Transverse colon (tissue), 4 donors: ENCODE data around the gene DISC1. TPM values are rescaled to one million over a fixed set of nuclear protein-coding genes. Genes with fewer than 3 reads are reported as not detected.

Source experiments
- DNase-seq: peaks from one replicate; pipeline ENCODE4 v3.0.0-alpha.2; 2019
- H3K27ac ChIP-seq, 4 donors: fragments of 200-600 bp; sonication (generic); 2 replicates each; pipeline ENCODE4 v1.5.1; 2016 to 2018; ENCODE audit warnings: inconsistent platforms in 4 of 4
- H3K27me3 ChIP-seq: fragments of 200-600 bp; sonication (generic); 2 replicates; pipeline ENCODE4 v1.5.1; 2017; ENCODE audit warnings: inconsistent platforms
- H3K36me3 ChIP-seq, 4 donors: fragments of 200-600 bp; sonication (generic); 2 replicates each; pipeline ENCODE4 v1.5.1; 2017 to 2019; ENCODE audit warnings: inconsistent platforms in 4 of 4
- H3K4me1 ChIP-seq, 4 donors: fragments of 200-600 bp; sonication (generic); 2 replicates each; pipeline ENCODE4 v1.5.1; 2017 to 2020; ENCODE audit warnings: inconsistent platforms in 4 of 4
- H3K4me3 ChIP-seq, 4 donors: fragments of 200-600 bp; sonication (generic); 1 replicate in 1 of 4; 2 replicates in 3 of 4; pipeline versions ENCODE4 v1.5.1 to v1.6.1; 2017 to 2019; ENCODE audit warnings: inconsistent platforms in 4 of 4
- H3K9me3 ChIP-seq, 2 donors: fragments of 200-600 bp; sonication (generic); 2 replicates each; pipeline ENCODE4 v1.5.1; 2017 to 2019; ENCODE audit warnings: inconsistent platforms in 2 of 2
- CTCF ChIP-seq, 5 experiments: fragments of 200-600 bp in 3 of 5; fragments of 450-650 bp in 2 of 5; sonication (generic) in 3 of 5; IDR thresholded peaks; 1 replicate in 2 of 5; 2 replicates in 3 of 5; pipeline ENCODE4 v1.5.1; 2016 to 2017; ENCODE audit warnings: antibody characterized with exemption in 5 of 5, inconsistent platforms in 3 of 5, mild to moderate bottlenecking in 2 of 5, moderate library complexity in 1 of 5
- EP300 ChIP-seq: sonication (generic); formaldehyde crosslinking; IDR thresholded peaks from one replicate; pipeline ENCODE4 v1.6.1; 2017; ENCODE audit warnings: antibody characterized with exemption, low read depth
- POLR2A ChIP-seq: fragments of 450-650 bp; IDR thresholded peaks from one replicate; pipeline ENCODE4 v1.6.1; 2016; ENCODE audit warnings: antibody characterized with exemption, mild to moderate bottlenecking, moderate library complexity
- POLR2AphosphoS5 ChIP-seq, 3 donors: sonication (generic); formaldehyde crosslinking; IDR thresholded peaks; one replicate each; pipeline ENCODE4 v1.6.1; 2016; ENCODE audit warnings: antibody characterized with exemption in 3 of 3
- WGBS, 2 donors: methylation state at CpG; one replicate each; pipeline ENCODE4 v1.1.5; 2018; ENCODE audit warnings: low coverage in 1 of 2; 5-methylcytosine and 5-hydroxymethylcytosine counted together
- in situ Hi-C, 4 donors: fragments of 200-750 bp; cut with MboI; loops; one replicate each; pipeline versions ENCODE4 v1.15.0 to v1.15.1; 2017; ENCODE audit warnings: low sequenced_read_pairs in 3 of 4, low pct_ligation_motif_present in 1 of 4, low pct_unique_long_range_greater_than_20kb in 1 of 4
- intact Hi-C: fragments of 100-400 bp; cut with DNase I; formaldehyde crosslinking; loops from one replicate; pipeline ENCODE4 v1.15.1; 2023; ENCODE audit warnings: low total_unique reads
- total RNA-seq, 4 donors: library from RNA; depleted of rRNA; stranded (reverse); fragments of >200 nt; gene quantifications; one replicate each; pipeline ENCODE4 v1.1.0, GENCODE V29; 2016

Gene DISC1
- total RNA-seq, 4 donors from 2014 or later: 7.8 to 20.3 (median 11.5) TPM

GRCh38 chr1:231707407-231707806 is 80.8 kb downstream of the DISC1 start:
- no peaks in the 10 kb centered on the region for H3K27me3 ChIP-seq
- in situ Hi-C loops: no loop called here
- no peaks in the 10 kb centered on the region for H3K9me3 ChIP-seq
- no peaks in the 10 kb centered on the region for H3K36me3 ChIP-seq
- TF ChIP-seq CTCF (IDR thresholded peaks at IDR 0.05) (no peak), POLR2A (no peak), EP300 (no peak)
- H3K27ac ChIP-seq: no peak overlapping the region
- H3K4me1 ChIP-seq: peaks cover 0 to 6% (median 0%) of the 10 kb centered on the region in 4 donors
- no peak for DNase-seq
- intact Hi-C loops: no loop called here
- no peak overlapping the region for H3K4me3 ChIP-seq

- no peak overlapping the region for H3K4me3 ChIP-seq
- H3K9me3 ChIP-seq: no peaks in the 10 kb centered on the region
- TF ChIP-seq CTCF (IDR thresholded peaks at IDR 0.05) (no peak), POLR2AphosphoS5 (IDR thresholded peaks at IDR 0.05) (no peak), EP300 (no peak), POLR2A (no peak)
- no peak overlapping the region for H3K27ac ChIP-seq
- WGBS, 2 donors: 93 to 95% methylated on average over 3 to 6 of the region's 6 CpGs
- no peaks in the 10 kb centered on the region for H3K36me3 ChIP-seq
- H3K27me3 ChIP-seq: no peaks in the 10 kb centered on the region
- H3K4me1 ChIP-seq: peaks cover 0 to 6% (median 0%) of the 10 kb centered on the region in 4 donors
- in situ Hi-C loops: no loop called here
- no peak for DNase-seq
- intact Hi-C loops: no loop called here
Observed at GRCh38 chr1:231708394-231708793, 81.8 kb downstream of the DISC1 start.

GRCh38 chr1:231714440-231714839 is 87.8 kb downstream of the DISC1 start:
- TF ChIP-seq POLR2A (no peak), CTCF (IDR thresholded peaks at IDR 0.05) (no peak), EP300 (no peak), POLR2AphosphoS5 (IDR thresholded peaks at IDR 0.05) (no peak)
- Histone ChIP-seq H3K9me3 (no peaks in the 10 kb centered on the region), H3K4me3 (no peak overlapping the region), H3K27ac (no peak overlapping the region), H3K36me3 (no peaks in the 10 kb centered on the region), H3K4me1 (no peaks in the 10 kb centered on the region), H3K27me3 (no peaks in the 10 kb centered on the region)
- in situ Hi-C loops: no loop called here
- intact Hi-C loops: no loop called here
- DNase-seq: no peak

- Histone ChIP-seq H3K9me3 (no peaks in the 10 kb centered on the region), H3K4me3 (no peak overlapping the region), H3K27ac (no peak overlapping the region), H3K4me1 (no peaks in the 10 kb centered on the region), H3K36me3 (no peaks in the 10 kb centered on the region), H3K27me3 (no peaks in the 10 kb centered on the region)
- intact Hi-C loops (no loop called here), in situ Hi-C loops (no loop called here)
- no peak for TF ChIP-seq CTCF (IDR thresholded peaks at IDR 0.05)
- no peak for TF ChIP-seq POLR2AphosphoS5 (IDR thresholded peaks at IDR 0.05)
- TF ChIP-seq EP300: no peak
- no peak for TF ChIP-seq POLR2A
- DNase-seq: no peak
- WGBS, 2 donors: 85 to 90% methylated on average over 8 of the region's 8 CpGs
Observed at GRCh38 chr1:231715816-231716722, 89.5 kb downstream of the DISC1 start.
